NCI-H1417 treated with DMSO at 0.1 percent for 48 hours (cell line): ENCODE results near the gene SAG.

Experiments
- DNase-seq: peaks from one replicate; lab custom pipeline; 2025; lab: John Stamatoyannopoulos, UW

The SAG gene

GRCh38 chr2:233288663-233289062 lies 19.0 kb upstream of the SAG start:
- peak; percentile 8 for DNase-seq

DNA sequence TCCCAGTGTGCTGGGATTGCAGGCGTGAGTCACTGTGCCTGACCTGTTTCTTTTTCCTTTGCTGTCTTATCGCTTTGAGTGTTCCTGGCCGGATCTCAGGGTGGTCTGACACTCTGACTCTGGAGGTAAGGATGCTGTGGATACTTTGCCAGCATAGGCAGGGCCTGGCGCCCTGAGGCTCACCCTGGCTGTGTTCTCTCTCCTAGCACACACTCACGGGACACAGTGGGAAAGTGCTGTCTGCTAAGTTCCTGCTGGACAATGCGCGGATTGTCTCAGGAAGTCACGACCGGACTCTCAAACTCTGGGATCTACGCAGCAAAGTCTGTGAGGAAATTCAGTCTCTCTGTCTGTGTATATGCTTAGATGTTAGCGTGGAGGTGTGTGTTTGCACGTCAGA lies 18.0 kb upstream of the SAG start:
- DNase-seq = no peak

DNA sequence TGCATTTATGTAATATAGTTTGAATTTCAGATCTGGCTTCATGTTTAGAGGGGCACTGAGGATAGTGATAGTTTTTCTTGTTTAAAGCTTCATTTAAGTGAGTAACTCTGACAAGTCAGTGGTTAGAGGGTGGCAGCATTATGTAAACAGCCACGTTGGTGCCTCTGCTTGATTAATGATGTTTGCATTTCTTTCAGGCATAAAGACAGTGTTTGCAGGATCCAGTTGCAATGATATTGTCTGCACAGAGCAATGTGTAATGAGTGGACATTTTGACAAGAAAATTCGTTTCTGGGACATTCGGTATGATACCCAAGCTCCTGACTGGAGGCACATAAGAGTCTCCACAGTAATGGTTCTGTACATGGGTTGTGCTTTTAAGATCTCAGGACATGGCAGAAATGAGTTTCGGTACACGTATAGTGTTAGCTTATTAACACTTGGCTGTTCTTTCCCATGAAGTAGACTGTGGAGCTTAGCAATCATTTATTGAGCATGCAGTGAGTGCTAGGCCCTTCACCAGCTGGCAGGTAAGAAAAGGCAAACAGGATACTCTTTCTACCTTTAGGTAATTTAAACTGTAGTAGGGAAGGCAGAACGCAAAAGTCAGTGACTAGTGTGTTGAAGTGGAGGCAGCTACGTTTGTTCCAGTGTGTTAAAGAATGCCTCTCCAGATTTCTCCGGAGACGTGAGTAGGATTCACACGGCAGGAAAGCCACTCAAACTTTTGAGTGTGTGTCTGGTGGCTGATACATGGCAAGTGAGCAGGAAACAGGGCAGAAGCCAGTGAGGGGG lies 17.4 kb upstream of the SAG start:
- DNase-seq = peak; percentile 2

DNA sequence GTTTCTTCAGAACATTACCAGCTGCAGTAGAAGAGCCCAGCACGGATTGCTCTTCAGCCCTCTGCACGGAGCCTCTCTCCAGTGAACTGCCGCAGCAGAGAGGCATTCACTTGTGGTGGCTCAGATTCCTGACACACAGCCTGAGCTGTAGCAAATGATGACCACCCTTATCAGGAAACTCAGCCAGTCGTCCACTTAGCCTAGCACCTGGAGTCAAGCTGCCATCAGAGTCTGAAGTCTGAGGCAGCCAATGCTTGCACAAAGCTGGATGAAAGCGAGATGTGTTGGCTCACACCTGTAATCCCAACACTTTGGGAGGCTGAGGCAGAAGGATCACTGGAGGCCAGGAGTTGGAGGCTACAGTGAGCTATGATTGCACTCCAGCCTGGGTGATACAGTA lies 11.7 kb upstream of the SAG start:
- no peak for DNase-seq

GRCh38 chr2:233297076-233297475 lies 10.5 kb upstream of the SAG start:
- DNase-seq = no peak

DNA sequence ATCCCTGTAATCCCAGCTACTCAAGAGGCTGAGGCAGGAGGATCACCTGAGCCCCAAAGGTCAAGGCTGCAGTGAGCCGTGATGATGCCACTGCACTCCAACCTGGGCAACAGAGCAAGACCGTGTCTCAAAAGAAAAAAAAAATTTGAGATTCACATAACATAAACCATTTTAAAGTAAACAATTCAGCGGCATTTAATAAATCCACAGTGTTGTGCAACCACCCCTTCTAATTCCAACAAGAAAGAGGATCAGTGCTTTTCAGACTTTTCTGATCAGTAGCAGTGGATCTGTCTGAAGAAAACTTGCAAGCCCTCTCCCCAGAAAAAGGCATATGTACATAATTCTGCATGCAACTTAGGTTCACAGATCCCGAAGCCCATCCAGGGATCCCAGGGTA lies 7.2 kb upstream of the SAG start:
- DNase-seq = no peak

GRCh38 chr2:233301248-233301647 lies 6.4 kb upstream of the SAG start:
- no peak for DNase-seq

GRCh38 chr2:233301811-233302210 lies 5.8 kb upstream of the SAG start:
- no peak for DNase-seq

DNA sequence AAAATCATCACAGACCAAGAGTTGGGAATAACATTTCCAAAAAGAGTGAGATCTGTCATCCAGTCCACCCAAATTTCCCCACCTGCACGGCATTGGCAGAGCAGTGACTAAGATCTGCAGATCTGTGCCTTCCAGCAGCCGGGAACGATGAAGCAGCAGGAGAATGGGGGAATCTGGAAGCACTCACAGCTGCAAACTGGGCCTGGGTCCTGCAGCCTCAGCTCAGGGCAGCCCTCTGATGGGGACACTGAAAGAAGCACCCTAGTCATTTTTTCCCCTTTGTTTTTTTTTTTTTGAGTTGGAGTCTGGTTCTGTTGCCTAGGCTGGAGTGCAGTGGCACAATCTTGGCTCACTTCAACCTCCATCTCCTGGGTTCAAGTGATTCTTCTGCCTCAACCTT lies 4.4 kb upstream of the SAG start:
- DNase-seq = no peak

GRCh38 chr2:233311241-233311926 lies 3.8 kb downstream of the SAG start:
- DNase-seq = no peak

GRCh38 chr2:233312874-233313273 lies 5.3 kb downstream of the SAG start:
- DNase-seq = no peak

DNA sequence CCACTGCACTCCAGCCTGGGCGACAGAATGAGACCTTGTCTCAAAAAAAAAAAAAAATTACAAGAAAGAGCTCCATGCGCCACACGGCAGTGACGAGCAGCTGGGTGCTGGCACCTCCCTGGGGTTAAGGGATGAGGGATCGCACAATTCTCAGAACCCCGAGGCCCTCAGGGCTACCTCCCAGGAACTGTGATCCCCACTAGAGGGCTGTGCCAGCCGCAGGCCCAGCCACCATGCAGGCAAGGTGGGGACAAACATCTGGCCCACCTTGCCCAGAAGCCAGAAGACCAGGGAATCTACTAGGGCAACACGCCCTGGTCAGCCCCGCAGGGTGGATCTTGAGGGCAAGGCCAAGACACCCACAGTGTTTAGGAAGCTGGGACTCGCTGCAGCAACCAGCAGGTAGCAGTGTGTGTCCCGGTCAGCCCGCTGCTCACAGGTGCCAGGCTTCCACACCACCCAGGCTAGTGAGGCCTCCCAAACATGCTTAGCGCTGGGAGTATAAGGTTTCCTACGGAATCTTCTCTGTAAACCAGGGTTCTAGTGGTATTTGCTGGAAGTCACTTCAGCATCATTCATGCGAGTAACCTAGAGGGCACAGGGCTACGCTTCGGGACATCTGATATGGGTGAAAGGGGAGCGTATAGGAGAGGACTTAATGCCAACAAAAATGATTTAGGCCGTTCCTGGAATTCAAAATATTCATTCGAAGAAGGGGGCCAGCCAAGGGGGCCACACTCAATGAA lies 6.7 kb downstream of the SAG start:
- DNase-seq = no peak

GRCh38 chr2:233317196-233317943 lies 9.8 kb downstream of the SAG start:
- DNase-seq = no peak

- DNase-seq = no peak
Measured at GRCh38 chr2:233319256-233319655, 11.6 kb downstream of the SAG start.

GRCh38 chr2:233320470-233320869 lies 12.9 kb downstream of the SAG start:
- DNase-seq = no peak

- no peak for DNase-seq
Measured at GRCh38 chr2:233321166-233321565, 13.6 kb downstream of the SAG start.

DNA sequence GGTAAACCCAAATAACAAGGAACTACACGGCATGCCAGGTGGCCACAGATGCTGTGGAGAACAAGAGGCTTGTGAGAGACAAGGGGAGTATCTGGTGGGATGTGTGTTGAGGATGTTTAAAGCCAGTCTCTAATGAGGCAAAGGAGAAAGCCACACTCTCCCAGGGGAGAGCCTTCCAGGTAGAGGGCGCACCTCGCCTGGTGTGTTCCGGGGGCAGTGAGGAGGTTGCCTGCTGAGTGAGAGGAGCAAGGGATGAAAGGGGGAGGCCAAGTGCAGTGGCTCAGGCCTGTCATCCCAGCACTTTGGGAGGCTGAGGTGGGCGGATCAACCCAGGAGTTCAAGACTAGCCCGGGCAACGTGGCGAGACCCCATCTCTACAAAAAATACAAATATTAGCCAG lies 16.2 kb downstream of the SAG start:
- no peak for DNase-seq

GRCh38 chr2:233325256-233325655 lies 17.6 kb downstream of the SAG start:
- no peak for DNase-seq

GRCh38 chr2:233325814-233326213 lies 18.2 kb downstream of the SAG start:
- no peak for DNase-seq

- no peak for DNase-seq
Measured at GRCh38 chr2:233326500-233326899, 18.9 kb downstream of the SAG start.

- no peak for DNase-seq
Measured at GRCh38 chr2:233328922-233329321, 21.3 kb downstream of the SAG start.

DNA sequence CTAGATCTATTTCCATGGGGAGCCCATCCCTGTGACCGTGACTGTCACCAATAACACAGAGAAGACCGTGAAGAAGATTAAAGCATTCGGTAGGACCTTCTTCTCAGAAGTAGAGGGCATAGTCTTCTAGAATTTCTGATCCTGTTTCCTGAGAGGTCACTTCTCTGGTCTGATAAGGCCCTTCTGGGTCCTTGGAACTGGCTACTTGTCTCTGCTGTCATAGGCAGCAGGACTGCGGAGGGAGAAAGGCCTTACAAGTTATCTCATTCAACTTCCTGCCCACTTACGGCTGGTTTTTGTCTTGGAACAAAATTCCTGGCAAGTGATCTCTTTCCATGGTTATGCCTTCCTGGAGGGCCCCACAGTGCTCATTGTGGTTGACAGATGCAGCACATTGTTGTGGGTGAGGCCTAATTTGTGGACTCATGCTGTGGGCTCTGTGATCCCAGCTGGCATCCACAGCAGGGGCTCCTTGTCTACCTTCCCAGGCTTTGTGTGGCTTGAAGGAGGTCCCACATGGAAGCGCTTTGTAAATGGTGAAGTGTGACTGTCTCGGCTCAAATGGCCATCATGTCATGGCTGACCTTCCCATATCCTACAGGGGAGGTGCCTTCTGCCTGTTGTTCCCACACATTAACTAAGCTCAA lies 22.0 kb downstream of the SAG start:
- peak; percentile 17 for DNase-seq
